ENCODE results near the gene FUS. TPM values are rescaled to one million over a fixed set of nuclear protein-coding genes. Genes with fewer than 3 reads are reported as not detected.

Gene FUS
- total and polyA plus RNA-seq, 2 donors (not counting 1 experiment from before 2014, with no cell fraction given), result 44.3 to 199 TPM

DNA sequence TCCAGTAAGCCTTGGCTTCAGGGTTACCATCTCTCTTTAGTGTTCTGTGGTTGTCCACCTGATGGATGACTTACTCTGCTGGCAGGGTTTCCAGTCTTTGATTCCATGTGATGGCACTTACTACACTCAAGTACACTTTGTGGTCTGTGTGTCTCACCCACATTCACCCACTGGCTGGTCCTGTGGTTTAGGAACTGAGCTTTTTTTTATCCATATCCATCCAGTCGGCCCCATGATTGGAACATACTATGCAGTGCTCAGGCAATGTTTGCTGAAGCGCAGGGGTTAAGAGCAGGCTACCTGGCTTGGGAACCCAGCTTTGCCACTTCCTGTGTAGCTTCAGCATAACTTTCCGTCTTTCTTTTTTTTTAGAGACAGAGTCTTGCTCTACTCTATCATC lies 2.8 kb upstream of the FUS start:
- Histone ChIP-seq H3K9me3 (ENCODE audit: control insufficient read depth, insufficient read depth, low read depth, low read length) (no peaks in the 10 kb centered on the region), H3K27ac (ENCODE audit: insufficient read depth, low read length) (no peak overlapping the region), H3K79me2 (ENCODE audit: control insufficient read depth, insufficient read depth, low read length) (peaks cover 21% of the 10 kb centered on the region), H3K36me3 (ENCODE audit: control insufficient read depth, insufficient read depth, low read length) (no peaks in the 10 kb centered on the region), H3K9ac (ENCODE audit: insufficient read depth, low read length) (no peak overlapping the region), H3K4me3 (replicated peaks in 1 of 4; ENCODE audit: control extremely low read depth in 1 of 4, insufficient read depth in 1 of 4, low read depth in 3 of 4, low read length in 4 of 4) (no peak overlapping the region), H2AFZ (ENCODE audit: low read length) (no peak overlapping the region), H3K4me1 (ENCODE audit: control insufficient read depth, extremely low read depth, insufficient read depth, low read length) (peaks cover 3% of the 10 kb centered on the region), H4K20me1 (ENCODE audit: control insufficient read depth, extremely low read depth, insufficient read depth, low read length) (no peaks in the 10 kb centered on the region), H3K4me2 (ENCODE audit: extremely low read depth, insufficient read depth, low read length) (no peak overlapping the region), H3K27me3 (ENCODE audit: control insufficient read depth, insufficient read depth, low read length) (no peaks in the 10 kb centered on the region)
- TF ChIP-seq EZH2 (IDR thresholded peaks at IDR 0.05; ENCODE audit: low read length, missing control alignments), result no peak
- TF ChIP-seq, protein P1, sequence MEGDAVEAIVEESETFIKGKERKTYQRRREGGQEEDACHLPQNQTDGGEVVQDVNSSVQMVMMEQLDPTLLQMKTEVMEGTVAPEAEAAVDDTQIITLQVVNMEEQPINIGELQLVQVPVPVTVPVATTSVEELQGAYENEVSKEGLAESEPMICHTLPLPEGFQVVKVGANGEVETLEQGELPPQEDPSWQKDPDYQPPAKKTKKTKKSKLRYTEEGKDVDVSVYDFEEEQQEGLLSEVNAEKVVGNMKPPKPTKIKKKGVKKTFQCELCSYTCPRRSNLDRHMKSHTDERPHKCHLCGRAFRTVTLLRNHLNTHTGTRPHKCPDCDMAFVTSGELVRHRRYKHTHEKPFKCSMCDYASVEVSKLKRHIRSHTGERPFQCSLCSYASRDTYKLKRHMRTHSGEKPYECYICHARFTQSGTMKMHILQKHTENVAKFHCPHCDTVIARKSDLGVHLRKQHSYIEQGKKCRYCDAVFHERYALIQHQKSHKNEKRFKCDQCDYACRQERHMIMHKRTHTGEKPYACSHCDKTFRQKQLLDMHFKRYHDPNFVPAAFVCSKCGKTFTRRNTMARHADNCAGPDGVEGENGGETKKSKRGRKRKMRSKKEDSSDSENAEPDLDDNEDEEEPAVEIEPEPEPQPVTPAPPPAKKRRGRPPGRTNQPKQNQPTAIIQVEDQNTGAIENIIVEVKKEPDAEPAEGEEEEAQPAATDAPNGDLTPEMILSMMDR (conservative IDR thresholded peaks at IDR 0.05 in 1 of 2, IDR thresholded peaks at IDR 0.05 in 1 of 2; ENCODE audit: low read depth in 1 of 2, low read length in 2 of 2), result no peak
- peak; percentile 31 to 89 for DNase-seq (ENCODE audit: low read depth in 2 of 2)

DNA sequence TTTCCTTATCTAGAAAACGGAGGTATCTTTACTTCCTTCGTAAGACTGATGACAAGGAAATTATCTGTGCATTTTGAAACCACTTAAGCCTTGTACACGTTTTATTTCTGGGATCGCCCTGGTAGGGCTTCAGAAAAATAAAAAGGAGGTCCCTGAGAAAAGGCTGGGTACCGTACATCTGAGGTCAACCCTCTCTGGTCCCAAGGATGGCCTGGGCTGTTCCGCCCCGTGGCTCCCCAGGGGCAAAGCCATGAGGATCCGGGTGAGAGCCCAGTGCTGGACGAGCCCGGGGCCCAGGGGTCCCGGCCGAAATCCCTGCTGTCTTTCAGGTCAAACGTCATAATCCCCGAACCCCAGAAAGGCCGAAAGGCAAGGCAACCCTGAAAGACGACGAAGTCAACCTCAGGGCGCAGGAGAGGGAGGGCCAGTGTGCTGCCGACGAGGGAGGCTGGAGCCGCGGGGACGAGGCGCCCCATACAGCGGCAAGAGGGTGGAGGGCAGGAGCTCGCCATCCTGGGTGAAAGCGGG lies 656 bp upstream of the FUS start:
- DNase-seq (ENCODE audit: low read depth in 2 of 2), result no peak
- H3K4me3 ChIP-seq (replicated peaks in 1 of 4; ENCODE audit: control extremely low read depth in 1 of 4, insufficient read depth in 1 of 4, low read depth in 3 of 4, low read length in 4 of 4), result peak overlapping the region; percentile 74 to 99 (median 84)
- H3K4me2 ChIP-seq (ENCODE audit: extremely low read depth, insufficient read depth, low read length), result peak overlapping the region; percentile 92
- TF ChIP-seq EZH2 (IDR thresholded peaks at IDR 0.05; ENCODE audit: low read length, missing control alignments), result no peak
- TF ChIP-seq, protein P1 (conservative IDR thresholded peaks at IDR 0.05 in 1 of 2, IDR thresholded peaks at IDR 0.05 in 1 of 2; ENCODE audit: low read depth in 1 of 2, low read length in 2 of 2), result no peak
- peaks cover 10% of the 10 kb centered on the region for H3K36me3 ChIP-seq (ENCODE audit: control insufficient read depth, insufficient read depth, low read length)
- peaks cover 6% of the 10 kb centered on the region for H4K20me1 ChIP-seq (ENCODE audit: control insufficient read depth, extremely low read depth, insufficient read depth, low read length)
- H2AFZ ChIP-seq (ENCODE audit: low read length), result peak overlapping the region; percentile 87
- no peaks in the 10 kb centered on the region for H3K27me3 ChIP-seq (ENCODE audit: control insufficient read depth, insufficient read depth, low read length)
- no peaks in the 10 kb centered on the region for H3K9me3 ChIP-seq (ENCODE audit: control insufficient read depth, insufficient read depth, low read depth, low read length)
- peaks cover 7% of the 10 kb centered on the region for H3K4me1 ChIP-seq (ENCODE audit: control insufficient read depth, extremely low read depth, insufficient read depth, low read length)
- peak overlapping the region; percentile 98 for H3K9ac ChIP-seq (ENCODE audit: insufficient read depth, low read length)
- H3K79me2 ChIP-seq (ENCODE audit: control insufficient read depth, insufficient read depth, low read length), result peaks cover 42% of the 10 kb centered on the region
- H3K27ac ChIP-seq (ENCODE audit: insufficient read depth, low read length), result peak overlapping the region; percentile 99

DNA sequence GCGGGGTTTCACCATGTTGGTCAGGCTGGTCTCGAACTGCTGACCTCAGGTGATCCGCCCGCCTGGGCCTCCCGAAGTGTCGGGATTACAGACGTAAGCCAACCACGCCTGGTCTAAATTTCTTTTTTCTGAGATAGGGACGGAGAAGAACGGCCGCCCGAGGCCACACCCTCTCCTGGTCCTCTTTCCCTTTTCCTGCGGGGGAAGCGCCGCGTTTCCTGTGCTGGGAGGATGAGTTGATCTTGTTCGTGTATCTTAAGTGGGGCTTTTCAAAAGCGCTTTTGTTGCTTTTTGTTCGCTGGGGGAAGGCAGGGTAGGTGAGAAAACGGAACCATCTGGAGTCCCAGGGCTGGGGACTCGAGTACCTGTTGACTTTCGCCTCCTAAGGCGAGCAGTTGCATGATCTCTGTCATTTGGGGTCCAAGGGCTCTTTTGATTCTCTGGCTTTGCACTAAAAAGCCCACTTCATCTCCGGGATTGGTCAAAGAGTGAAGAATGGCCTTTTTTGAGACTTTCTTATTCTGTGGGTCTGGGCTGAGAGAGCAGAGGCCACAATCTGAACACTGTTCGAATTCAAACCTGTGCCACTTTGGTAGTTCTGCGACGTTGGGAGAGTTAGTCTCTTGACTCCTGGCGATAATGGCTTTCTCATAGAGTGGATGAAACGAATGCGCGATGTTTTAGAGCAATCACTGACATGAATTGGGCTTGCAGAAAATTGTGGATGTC lies 1.3 kb downstream of the FUS start:
- no peak overlapping the region for H2AFZ ChIP-seq (ENCODE audit: low read length)
- H3K79me2 ChIP-seq (ENCODE audit: control insufficient read depth, insufficient read depth, low read length), result peaks cover 61% of the 10 kb centered on the region
- H3K36me3 ChIP-seq (ENCODE audit: control insufficient read depth, insufficient read depth, low read length), result peaks cover 25% of the 10 kb centered on the region
- TF ChIP-seq, protein P1 (conservative IDR thresholded peaks at IDR 0.05 in 1 of 2, IDR thresholded peaks at IDR 0.05 in 1 of 2; ENCODE audit: low read depth in 1 of 2, low read length in 2 of 2), result no peak
- TF ChIP-seq EZH2 (IDR thresholded peaks at IDR 0.05; ENCODE audit: low read length, missing control alignments), result no peak
- H3K9me3 ChIP-seq (ENCODE audit: control insufficient read depth, insufficient read depth, low read depth, low read length), result no peaks in the 10 kb centered on the region
- no peaks in the 10 kb centered on the region for H3K27me3 ChIP-seq (ENCODE audit: control insufficient read depth, insufficient read depth, low read length)
- H4K20me1 ChIP-seq (ENCODE audit: control insufficient read depth, extremely low read depth, insufficient read depth, low read length), result peaks cover 6% of the 10 kb centered on the region
- H3K4me2 ChIP-seq (ENCODE audit: extremely low read depth, insufficient read depth, low read length), result peak overlapping the region; percentile 87
- peak; percentile 29 to 37 for DNase-seq (ENCODE audit: low read depth in 2 of 2)
- peak overlapping the region; percentile 99 for H3K27ac ChIP-seq (ENCODE audit: insufficient read depth, low read length)
- peak overlapping the region; percentile 98 for H3K9ac ChIP-seq (ENCODE audit: insufficient read depth, low read length)
- peaks cover 10% of the 10 kb centered on the region for H3K4me1 ChIP-seq (ENCODE audit: control insufficient read depth, extremely low read depth, insufficient read depth, low read length)
- H3K4me3 ChIP-seq (replicated peaks in 1 of 4; ENCODE audit: control extremely low read depth in 1 of 4, insufficient read depth in 1 of 4, low read depth in 3 of 4, low read length in 4 of 4), result peak overlapping the region; percentile 75 to 99 (median 95)
